WTC11 (cell line): ENCODE results near the gene ANKRD13D. TPM values are rescaled to one million over a fixed set of nuclear protein-coding genes. Genes with fewer than 3 reads are reported as not detected.

Source experiments
- ATAC-seq: fragments of 200-7000 bp; cut with Tn5 transposase; 2 replicates; pipeline ENCODE4 v1.10.0; 2021; ENCODE audit warnings: mild to moderate bottlenecking, moderate library complexity
- CTCF ChIA-PET: fragments of 300-600 bp; sonication (Branson Sonifier 250); formaldehyde crosslinking; loops from one replicate; lab custom pipeline; 2021; ENCODE audit warnings: antibody characterized with exemption; lab: Charles Lee
- POLR2A ChIA-PET: fragments of 350-600 bp; sonication (Branson Sonifier 250); formaldehyde crosslinking; loops from one replicate; lab custom pipeline; 2021; ENCODE audit warnings: antibody characterized with exemption; lab: Charles Lee
- DNase-seq: peaks from one replicate; pipeline ENCODE4 v3.0.0; 2021; ENCODE audit warnings: low spot score
- H3K27ac Mint-ChIP-seq: 2 replicates; pipeline ENCODE4 v1.8.0; 2021; ENCODE audit warnings: mixed read lengths
- H3K27me3 Mint-ChIP-seq: 2 replicates; pipeline ENCODE4 v1.8.0; 2021; ENCODE audit warnings: low read depth, mild to moderate bottlenecking, moderate library complexity, mixed read lengths
- H3K36me3 Mint-ChIP-seq: 2 replicates; pipeline ENCODE4 v1.8.0; 2021; ENCODE audit warnings: mixed read lengths
- H3K4me1 Mint-ChIP-seq: 2 replicates; pipeline ENCODE4 v1.8.0; 2022; ENCODE audit warnings: mixed read lengths
- H3K4me3 Mint-ChIP-seq: 2 replicates; pipeline ENCODE4 v1.8.0; 2021; ENCODE audit warnings: mild to moderate bottlenecking, moderate library complexity, mixed read lengths
- H3K9me3 Mint-ChIP-seq: 2 replicates; pipeline ENCODE4 v1.8.0; 2021; ENCODE audit warnings: mixed read lengths
- ATF2 ChIP-seq: sonication (generic); formaldehyde crosslinking; IDR thresholded peaks from 2 replicates; pipeline ENCODE4 v1.8.1; 2022; ENCODE audit warnings: low read depth, missing genetic modification reagents, borderline replicate concordance
- CBFB ChIP-seq: sonication (generic); formaldehyde crosslinking; IDR thresholded peaks from 2 replicates; pipeline ENCODE4 v1.8.1; 2022; ENCODE audit warnings: mild to moderate bottlenecking, low read depth, missing genetic modification reagents
- CREB1 ChIP-seq: sonication (generic); formaldehyde crosslinking; IDR thresholded peaks from 2 replicates; pipeline ENCODE4 v1.8.0; 2023; ENCODE audit warnings: mild to moderate bottlenecking, missing genetic modification reagents
- CREM ChIP-seq: sonication (generic); formaldehyde crosslinking; IDR thresholded peaks from 2 replicates; pipeline ENCODE4 v1.8.1; 2022; ENCODE audit warnings: mild to moderate bottlenecking, missing genetic modification reagents, moderate library complexity
- CTCF ChIP-seq: fragments of 200-600 bp; IDR thresholded peaks from 2 replicates; pipeline ENCODE4 v1.8.0; 2022; ENCODE audit warnings: antibody characterized with exemption
- EMX1 ChIP-seq: fragments of 250-450 bp; sonication (Bioruptor Pico); IDR thresholded peaks from 2 replicates; pipeline ENCODE4 v1.8.0; 2021; ENCODE audit warnings: mild to moderate bottlenecking
- FOXJ3 ChIP-seq: sonication (generic); formaldehyde crosslinking; IDR thresholded peaks from 2 replicates; pipeline ENCODE4 v1.9.0; 2021; ENCODE audit warnings: missing genetic modification reagents, mild to moderate bottlenecking, borderline replicate concordance
- FOXP1 ChIP-seq: sonication (generic); formaldehyde crosslinking; IDR thresholded peaks from 2 replicates; pipeline ENCODE4 v1.8.0; 2022; ENCODE audit warnings: missing genetic modification reagents, mild to moderate bottlenecking, moderate library complexity, borderline replicate concordance
- GRHL2 ChIP-seq: fragments of 250-450 bp; sonication (Bioruptor Pico); IDR thresholded peaks from 2 replicates; pipeline ENCODE4 v1.8.0; 2022; ENCODE audit warnings: mild to moderate bottlenecking, moderate library complexity; ENCODE audit not compliant: insufficient replicate concordance, severe bottlenecking
- HMGA2 ChIP-seq: fragments of 250-450 bp; sonication (Bioruptor Pico); IDR thresholded peaks from 2 replicates; pipeline ENCODE4 v1.4.0; 2021; ENCODE audit warnings: mild to moderate bottlenecking, moderate library complexity
- HMGXB4 ChIP-seq: sonication (generic); formaldehyde crosslinking; IDR thresholded peaks from 2 replicates; pipeline ENCODE4 v1.8.1; 2023; ENCODE audit warnings: mild to moderate bottlenecking, moderate library complexity, missing genetic modification reagents
- JAZF1 ChIP-seq: fragments of 250-450 bp; sonication (Bioruptor Pico); IDR thresholded peaks from 2 replicates; pipeline ENCODE4 v1.9.0; 2021; ENCODE audit warnings: moderate library complexity, mild to moderate bottlenecking, inconsistent platforms
- MLX ChIP-seq: sonication (generic); formaldehyde crosslinking; IDR thresholded peaks from 2 replicates; pipeline ENCODE4 v1.8.1; 2023; ENCODE audit warnings: mild to moderate bottlenecking, missing genetic modification reagents, moderate library complexity
- MYBL2 ChIP-seq: sonication (generic); formaldehyde crosslinking; IDR thresholded peaks from 2 replicates; pipeline ENCODE4 v1.8.1; 2023; ENCODE audit warnings: mild to moderate bottlenecking, moderate library complexity, missing genetic modification reagents
- NFE2L1 ChIP-seq: sonication (generic); formaldehyde crosslinking; IDR thresholded peaks from 2 replicates; pipeline ENCODE4 v1.8.1; 2023; ENCODE audit warnings: missing genetic modification reagents
- PRRX2 ChIP-seq: fragments of 250-450 bp; sonication (Bioruptor Pico); IDR thresholded peaks from 2 replicates; pipeline ENCODE4 v1.8.0; 2021; ENCODE audit warnings: mild to moderate bottlenecking
- SMAD3 ChIP-seq: sonication (generic); formaldehyde crosslinking; IDR thresholded peaks from 2 replicates; pipeline ENCODE4 v1.8.0; 2022; ENCODE audit warnings: missing genetic modification reagents, mild to moderate bottlenecking, borderline replicate concordance
- ZNF281 ChIP-seq: sonication (generic); formaldehyde crosslinking; IDR thresholded peaks from 2 replicates; pipeline ENCODE4 v1.8.0; 2023; ENCODE audit warnings: mild to moderate bottlenecking, missing genetic modification reagents
- ZNF425 ChIP-seq: fragments of 250-450 bp; sonication (Bioruptor Pico); conservative IDR thresholded peaks from 2 replicates; pipeline ENCODE4 v1.9.0; 2021; ENCODE audit warnings: mild to moderate bottlenecking
- ZNF512 ChIP-seq: sonication (generic); formaldehyde crosslinking; IDR thresholded peaks from 2 replicates; pipeline ENCODE4 v1.8.1; 2022; ENCODE audit warnings: missing genetic modification reagents, borderline replicate concordance
- total RNA-seq: library from RNA; stranded (reverse); gene quantifications from 3 replicates; pipeline ENCODE4 v1.2.3, GENCODE V29; 2021

The ANKRD13D gene
- total RNA-seq, 1 experiment from 2014 or later = 55.5 TPM

- Mint-ChIP-seq H3K36me3 (peaks cover 7% of the 10 kb centered on the region), H3K27ac (peak within 1 kb of the TSS; percentile 57), H3K4me1 (peaks cover 11% of the 10 kb centered on the region), H3K27me3 (peaks cover 4% of the 10 kb centered on the region; the same call in 1 of the 2 replicates), H3K4me3 (peak within 1 kb of the TSS; percentile 74), H3K9me3 (no peaks in the 10 kb centered on the region)
- TF ChIP-seq HMGXB4 (CRISPR knock-in tag) = peak; percentile 30; the same call in 1 of the 2 replicates
- TF ChIP-seq JAZF1 (CRISPR knock-in tag) = no peak
- TF ChIP-seq SMAD3 (CRISPR knock-in tag) = no peak
- no peak for TF ChIP-seq PRRX2 (CRISPR knock-in tag)
- TF ChIP-seq CBFB (CRISPR knock-in tag) = no peak
- TF ChIP-seq EMX1 = no peak
- 0 out of 2 replicates have a peak, but pooled peaks have one; percentile 36 for TF ChIP-seq NFE2L1 (CRISPR knock-in tag)
- TF ChIP-seq FOXJ3 = no peak
- TF ChIP-seq ZNF281 (CRISPR knock-in tag) = no peak
- no peak for TF ChIP-seq MYBL2 (CRISPR knock-in tag)
- 0 out of 2 replicates have a peak, but pooled peaks have one; percentile 52 for TF ChIP-seq ATF2 (CRISPR knock-in tag)
- TF ChIP-seq ZNF425 (CRISPR knock-in tag) = no peak
- TF ChIP-seq CREB1 (CRISPR knock-in tag) = no peak
- TF ChIP-seq MLX (CRISPR knock-in tag) = no peak
- TF ChIP-seq FOXP1 = no peak
- TF ChIP-seq CTCF = no peak
- TF ChIP-seq HMGA2 (CRISPR knock-in tag) = no peak
- TF ChIP-seq GRHL2 (CRISPR knock-in tag) = no peak
- 0 out of 2 replicates have a peak, but pooled peaks have one; percentile 15 for TF ChIP-seq CREM (CRISPR knock-in tag)
- no peak for TF ChIP-seq ZNF512 (CRISPR knock-in tag)
- peak; percentile 78 for DNase-seq
- ChIA-PET POLR2A (interaction anchor here (0.6 to 1.6 kb wide), 11 partner anchors 10 to 757 kb away, joined by 3 to 24 read pairs (median 3); partner anchors contain the start of genes ANKRD13D and ZDHHC24), CTCF (interaction anchor here (0.6 to 5.3 kb wide), 27 partner anchors 8 to 326 kb away, joined by 3 to 103 read pairs (median 6); partner anchors contain the start of genes ANKRD13D, GRK2, KDM2A and NUDT8)
- peak; percentile 82 for ATAC-seq
Observed at GRCh38 chr11:67303132-67303834, 14.2 kb downstream of the ANKRD13D start, which contains the start of gene SSH3. Gene SSH3, plus strand, starts transcription at chr11:67303530. Its CDS starts 96 bp downstream, at chr11:67303626.
